AG10803 (cell line): ENCODE data around the gene VARS2.

ENCODE experiments used
- DNase-seq: peaks from one replicate; pipeline ENCODE4 v3.0.0; 2010; ENCODE audit warnings: low read depth
- H3K4me3 ChIP-seq: 2 replicates; pipeline ENCODE4 v1.5.1; 2011; ENCODE audit warnings: mild to moderate bottlenecking, low read length, control low read depth
- TF ChIP-seq, protein P1 (sequence below): conservative IDR thresholded peaks from 2 replicates; pipeline ENCODE4 v1.5.1; 2011; ENCODE audit warnings: mild to moderate bottlenecking, low read length, control low read depth, inconsistent platforms

VARS2 gene

GRCh38 chr6:30885999-30886896 lies 27.8 kb upstream of the VARS2 start:
- peak; percentile 75 for DNase-seq
- TF ChIP-seq, protein P1, sequence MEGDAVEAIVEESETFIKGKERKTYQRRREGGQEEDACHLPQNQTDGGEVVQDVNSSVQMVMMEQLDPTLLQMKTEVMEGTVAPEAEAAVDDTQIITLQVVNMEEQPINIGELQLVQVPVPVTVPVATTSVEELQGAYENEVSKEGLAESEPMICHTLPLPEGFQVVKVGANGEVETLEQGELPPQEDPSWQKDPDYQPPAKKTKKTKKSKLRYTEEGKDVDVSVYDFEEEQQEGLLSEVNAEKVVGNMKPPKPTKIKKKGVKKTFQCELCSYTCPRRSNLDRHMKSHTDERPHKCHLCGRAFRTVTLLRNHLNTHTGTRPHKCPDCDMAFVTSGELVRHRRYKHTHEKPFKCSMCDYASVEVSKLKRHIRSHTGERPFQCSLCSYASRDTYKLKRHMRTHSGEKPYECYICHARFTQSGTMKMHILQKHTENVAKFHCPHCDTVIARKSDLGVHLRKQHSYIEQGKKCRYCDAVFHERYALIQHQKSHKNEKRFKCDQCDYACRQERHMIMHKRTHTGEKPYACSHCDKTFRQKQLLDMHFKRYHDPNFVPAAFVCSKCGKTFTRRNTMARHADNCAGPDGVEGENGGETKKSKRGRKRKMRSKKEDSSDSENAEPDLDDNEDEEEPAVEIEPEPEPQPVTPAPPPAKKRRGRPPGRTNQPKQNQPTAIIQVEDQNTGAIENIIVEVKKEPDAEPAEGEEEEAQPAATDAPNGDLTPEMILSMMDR: no peak
- H3K4me3 ChIP-seq: peak overlapping the region; percentile 78

- H3K4me3 ChIP-seq: no peak overlapping the region
- TF ChIP-seq, protein P1: no peak
- no peak for DNase-seq
These were observed 27.2 kb upstream of the VARS2 start for GRCh38 chr6:30886897-30887255.

DNA sequence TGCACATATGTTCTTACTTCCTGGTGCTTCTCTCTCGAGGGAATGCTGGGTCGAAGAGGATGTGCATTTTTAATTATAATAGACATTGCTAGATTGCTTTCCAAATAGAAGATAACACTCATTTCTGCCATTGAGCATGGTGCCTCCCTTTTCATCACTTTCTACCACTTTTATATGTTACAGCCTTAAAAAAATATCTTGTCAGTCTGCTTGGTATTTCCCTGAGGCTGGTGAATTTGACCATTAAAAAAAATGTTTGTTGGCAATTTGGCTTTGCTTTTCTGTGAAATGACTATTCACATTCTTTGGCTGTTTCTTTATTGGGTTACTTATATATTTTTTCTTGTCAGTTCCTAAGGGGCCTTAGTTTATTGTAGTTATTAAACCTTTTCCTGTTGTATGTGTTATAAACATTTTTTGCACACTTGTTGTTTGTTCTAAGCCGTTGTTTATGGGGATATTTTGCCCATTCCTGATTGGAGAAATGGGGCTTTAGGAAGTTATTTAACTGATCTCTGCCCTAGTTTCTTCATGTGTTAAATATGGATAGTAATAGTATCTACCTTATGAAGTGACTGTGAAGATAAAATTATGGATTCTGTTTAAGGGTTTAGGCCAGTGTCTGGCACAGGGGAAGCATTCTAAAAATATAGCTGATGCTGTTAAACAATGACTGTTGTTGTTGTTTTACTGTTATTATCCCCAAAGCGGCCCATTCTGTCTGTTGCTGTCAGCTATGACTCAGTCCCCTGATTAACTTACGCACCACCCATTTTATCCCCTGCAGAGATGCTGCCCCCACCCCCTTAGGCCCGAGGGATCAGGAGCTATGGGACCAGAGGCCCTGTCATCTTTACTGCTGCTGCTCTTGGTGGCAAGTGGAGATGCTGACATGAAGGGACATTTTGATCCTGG lies 25.9 kb upstream of the VARS2 start:
- TF ChIP-seq, protein P1: no peak
- peak; percentile 35 for DNase-seq
- no peak overlapping the region for H3K4me3 ChIP-seq

- DNase-seq: no peak
- no peak overlapping the region for H3K4me3 ChIP-seq
- TF ChIP-seq, protein P1: no peak
These were observed 25.1 kb upstream of the VARS2 start for GRCh38 chr6:30888816-30889495.

DNA sequence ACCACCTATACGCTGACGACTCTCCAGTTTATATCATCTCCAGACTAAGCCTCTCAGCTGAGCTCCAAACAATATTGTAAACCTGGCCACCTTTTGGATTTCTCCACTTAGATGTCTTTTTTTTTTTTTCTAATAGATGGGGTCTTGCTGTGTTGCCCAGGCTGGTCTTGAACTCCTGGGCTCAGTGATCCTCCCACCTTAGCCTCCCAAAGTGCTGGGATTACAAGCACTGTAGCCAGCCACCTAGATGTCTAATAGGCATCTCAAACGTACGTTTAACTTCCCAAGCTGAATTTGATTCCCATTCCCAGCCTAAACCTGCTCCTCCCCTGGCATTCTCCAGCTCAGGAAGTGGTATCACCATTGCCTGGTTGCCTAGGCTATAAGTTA lies 24.5 kb upstream of the VARS2 start:
- H3K4me3 ChIP-seq: no peak overlapping the region
- DNase-seq: no peak
- TF ChIP-seq, protein P1: no peak

DNA sequence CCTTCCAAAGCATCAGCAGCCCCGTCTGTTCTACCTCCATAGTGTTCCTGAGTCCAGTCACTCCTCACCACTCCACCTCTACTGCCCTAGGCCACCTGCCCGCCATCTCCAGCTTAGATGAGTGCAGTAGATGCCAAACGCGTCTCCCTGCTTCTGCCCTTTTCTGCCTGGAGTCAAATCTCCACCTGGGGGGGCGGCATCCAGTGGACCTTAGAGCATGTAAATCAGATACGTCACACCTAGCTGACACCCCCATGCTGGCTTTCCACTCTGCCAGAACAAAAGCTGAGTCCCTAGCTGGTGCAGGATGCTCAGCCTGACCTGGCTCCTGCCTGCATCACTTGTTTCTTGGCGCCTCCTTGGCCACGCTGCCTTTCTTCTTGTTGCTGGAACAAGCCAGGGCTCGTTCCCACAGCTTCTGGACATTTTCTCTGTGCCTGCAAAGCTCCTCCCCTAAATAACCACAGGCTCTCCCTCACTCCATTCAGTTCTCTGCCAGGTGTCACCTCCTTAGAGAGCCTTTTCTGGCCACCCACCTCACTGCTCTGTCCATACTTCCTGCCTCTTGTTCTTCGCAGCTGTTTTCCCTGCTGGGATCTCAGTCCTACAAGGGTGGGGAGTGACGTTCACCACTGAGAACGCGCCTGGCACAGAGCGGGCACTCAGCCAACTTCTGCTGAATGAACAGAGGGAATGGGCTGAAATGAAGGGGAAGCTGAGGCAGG lies 24.0 kb upstream of the VARS2 start:
- H3K4me3 ChIP-seq: no peak overlapping the region
- TF ChIP-seq, protein P1: no peak
- no peak for DNase-seq
